ENCODE data around the gene CLTA.

DNA sequence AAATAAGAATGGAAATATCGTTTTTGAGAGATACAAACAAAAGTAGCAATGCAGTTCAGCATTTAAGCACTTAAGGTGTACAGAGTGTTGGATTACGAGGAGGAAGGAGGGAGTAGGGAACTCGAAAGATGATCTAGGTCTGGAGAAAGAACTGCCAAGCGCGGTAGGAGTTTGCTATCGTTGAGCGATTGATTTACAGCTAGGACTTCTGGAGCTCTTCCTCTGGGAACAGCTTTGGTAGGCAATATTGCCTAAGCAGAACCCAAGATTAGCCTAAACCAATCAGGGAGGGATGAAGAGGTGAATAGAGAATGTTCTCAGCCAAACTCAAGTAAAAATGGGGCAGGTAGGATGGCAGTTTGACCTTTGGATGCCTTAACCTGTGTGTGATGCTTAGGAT lies 965 bp downstream of the CLTA start:
- TF ChIP-seq, protein P1, sequence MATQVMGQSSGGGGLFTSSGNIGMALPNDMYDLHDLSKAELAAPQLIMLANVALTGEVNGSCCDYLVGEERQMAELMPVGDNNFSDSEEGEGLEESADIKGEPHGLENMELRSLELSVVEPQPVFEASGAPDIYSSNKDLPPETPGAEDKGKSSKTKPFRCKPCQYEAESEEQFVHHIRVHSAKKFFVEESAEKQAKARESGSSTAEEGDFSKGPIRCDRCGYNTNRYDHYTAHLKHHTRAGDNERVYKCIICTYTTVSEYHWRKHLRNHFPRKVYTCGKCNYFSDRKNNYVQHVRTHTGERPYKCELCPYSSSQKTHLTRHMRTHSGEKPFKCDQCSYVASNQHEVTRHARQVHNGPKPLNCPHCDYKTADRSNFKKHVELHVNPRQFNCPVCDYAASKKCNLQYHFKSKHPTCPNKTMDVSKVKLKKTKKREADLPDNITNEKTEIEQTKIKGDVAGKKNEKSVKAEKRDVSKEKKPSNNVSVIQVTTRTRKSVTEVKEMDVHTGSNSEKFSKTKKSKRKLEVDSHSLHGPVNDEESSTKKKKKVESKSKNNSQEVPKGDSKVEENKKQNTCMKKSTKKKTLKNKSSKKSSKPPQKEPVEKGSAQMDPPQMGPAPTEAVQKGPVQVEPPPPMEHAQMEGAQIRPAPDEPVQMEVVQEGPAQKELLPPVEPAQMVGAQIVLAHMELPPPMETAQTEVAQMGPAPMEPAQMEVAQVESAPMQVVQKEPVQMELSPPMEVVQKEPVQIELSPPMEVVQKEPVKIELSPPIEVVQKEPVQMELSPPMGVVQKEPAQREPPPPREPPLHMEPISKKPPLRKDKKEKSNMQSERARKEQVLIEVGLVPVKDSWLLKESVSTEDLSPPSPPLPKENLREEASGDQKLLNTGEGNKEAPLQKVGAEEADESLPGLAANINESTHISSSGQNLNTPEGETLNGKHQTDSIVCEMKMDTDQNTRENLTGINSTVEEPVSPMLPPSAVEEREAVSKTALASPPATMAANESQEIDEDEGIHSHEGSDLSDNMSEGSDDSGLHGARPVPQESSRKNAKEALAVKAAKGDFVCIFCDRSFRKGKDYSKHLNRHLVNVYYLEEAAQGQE (tag by site-specific recombination; IDR thresholded peaks at IDR 0.05) = no peak
- no peak for TF ChIP-seq ZNF785 (tag by site-specific recombination; IDR thresholded peaks at IDR 0.05)
- TF ChIP-seq, protein P2, sequence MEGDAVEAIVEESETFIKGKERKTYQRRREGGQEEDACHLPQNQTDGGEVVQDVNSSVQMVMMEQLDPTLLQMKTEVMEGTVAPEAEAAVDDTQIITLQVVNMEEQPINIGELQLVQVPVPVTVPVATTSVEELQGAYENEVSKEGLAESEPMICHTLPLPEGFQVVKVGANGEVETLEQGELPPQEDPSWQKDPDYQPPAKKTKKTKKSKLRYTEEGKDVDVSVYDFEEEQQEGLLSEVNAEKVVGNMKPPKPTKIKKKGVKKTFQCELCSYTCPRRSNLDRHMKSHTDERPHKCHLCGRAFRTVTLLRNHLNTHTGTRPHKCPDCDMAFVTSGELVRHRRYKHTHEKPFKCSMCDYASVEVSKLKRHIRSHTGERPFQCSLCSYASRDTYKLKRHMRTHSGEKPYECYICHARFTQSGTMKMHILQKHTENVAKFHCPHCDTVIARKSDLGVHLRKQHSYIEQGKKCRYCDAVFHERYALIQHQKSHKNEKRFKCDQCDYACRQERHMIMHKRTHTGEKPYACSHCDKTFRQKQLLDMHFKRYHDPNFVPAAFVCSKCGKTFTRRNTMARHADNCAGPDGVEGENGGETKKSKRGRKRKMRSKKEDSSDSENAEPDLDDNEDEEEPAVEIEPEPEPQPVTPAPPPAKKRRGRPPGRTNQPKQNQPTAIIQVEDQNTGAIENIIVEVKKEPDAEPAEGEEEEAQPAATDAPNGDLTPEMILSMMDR (tag by site-specific recombination; IDR thresholded peaks at IDR 0.05) = no peak
- TF ChIP-seq TCF7L2 (IDR thresholded peaks at IDR 0.05; ENCODE audit: borderline replicate concordance, low read depth, low read length) = no peak
- TF ChIP-seq ZNF366 (tag by site-specific recombination; conservative IDR thresholded peaks at IDR 0.05) = no peak
- TF ChIP-seq, protein P3, sequence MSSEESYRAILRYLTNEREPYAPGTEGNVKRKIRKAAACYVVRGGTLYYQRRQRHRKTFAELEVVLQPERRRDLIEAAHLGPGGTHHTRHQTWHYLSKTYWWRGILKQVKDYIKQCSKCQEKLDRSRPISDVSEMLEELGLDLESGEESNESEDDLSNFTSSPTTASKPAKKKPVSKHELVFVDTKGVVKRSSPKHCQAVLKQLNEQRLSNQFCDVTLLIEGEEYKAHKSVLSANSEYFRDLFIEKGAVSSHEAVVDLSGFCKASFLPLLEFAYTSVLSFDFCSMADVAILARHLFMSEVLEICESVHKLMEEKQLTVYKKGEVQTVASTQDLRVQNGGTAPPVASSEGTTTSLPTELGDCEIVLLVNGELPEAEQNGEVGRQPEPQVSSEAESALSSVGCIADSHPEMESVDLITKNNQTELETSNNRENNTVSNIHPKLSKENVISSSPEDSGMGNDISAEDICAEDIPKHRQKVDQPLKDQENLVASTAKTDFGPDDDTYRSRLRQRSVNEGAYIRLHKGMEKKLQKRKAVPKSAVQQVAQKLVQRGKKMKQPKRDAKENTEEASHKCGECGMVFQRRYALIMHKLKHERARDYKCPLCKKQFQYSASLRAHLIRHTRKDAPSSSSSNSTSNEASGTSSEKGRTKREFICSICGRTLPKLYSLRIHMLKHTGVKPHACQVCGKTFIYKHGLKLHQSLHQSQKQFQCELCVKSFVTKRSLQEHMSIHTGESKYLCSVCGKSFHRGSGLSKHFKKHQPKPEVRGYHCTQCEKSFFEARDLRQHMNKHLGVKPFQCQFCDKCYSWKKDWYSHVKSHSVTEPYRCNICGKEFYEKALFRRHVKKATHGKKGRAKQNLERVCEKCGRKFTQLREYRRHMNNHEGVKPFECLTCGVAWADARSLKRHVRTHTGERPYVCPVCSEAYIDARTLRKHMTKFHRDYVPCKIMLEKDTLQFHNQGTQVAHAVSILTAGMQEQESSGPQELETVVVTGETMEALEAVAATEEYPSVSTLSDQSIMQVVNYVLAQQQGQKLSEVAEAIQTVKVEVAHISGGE (tag by site-specific recombination; conservative IDR thresholded peaks at IDR 0.05; ENCODE audit: low read depth) = no peak
